ENCODE measurements around the gene TTLL8. TPM values are rescaled to one million over a fixed set of nuclear protein-coding genes. Genes with fewer than 3 reads are reported as not detected.

TTLL8 gene
- polyA plus RNA-seq, 1 experiment, result not detected

- H3K4me3 ChIP-seq (ENCODE audit: low read depth, low read length), result no peak overlapping the region
- DNase-seq (ENCODE audit: low read depth, low spot score), result no peak
- H3K27ac ChIP-seq (ENCODE audit: low read depth, low read length), result no peak overlapping the region
- H3K9me3 ChIP-seq (ENCODE audit: control insufficient read depth, insufficient read depth, low read length), result peaks cover 9% of the 10 kb centered on the region
- CTCF ChIA-PET, result no interaction called here
- POLR2A ChIA-PET, result no interaction called here
- TF ChIP-seq CTCF (IDR thresholded peaks at IDR 0.05; ENCODE audit: low read depth, low read length), result no peak
- H3K27me3 ChIP-seq (ENCODE audit: control insufficient read depth, insufficient read depth, low read length), result peaks cover 5% of the 10 kb centered on the region
Observed at GRCh38 chr22:50035131-50035881, 22.8 kb downstream of the TTLL8 start.

GRCh38 chr22:50034126-50035081 is 23.7 kb downstream of the TTLL8 start:
- Histone ChIP-seq H3K27ac (ENCODE audit: low read depth, low read length) (no peak overlapping the region), H3K27me3 (ENCODE audit: control insufficient read depth, insufficient read depth, low read length) (peaks cover 6% of the 10 kb centered on the region), H3K9me3 (ENCODE audit: control insufficient read depth, insufficient read depth, low read length) (peaks cover 3% of the 10 kb centered on the region), H3K4me3 (ENCODE audit: low read depth, low read length) (no peak overlapping the region)
- no peak for DNase-seq (ENCODE audit: low read depth, low spot score)
- TF ChIP-seq CTCF (IDR thresholded peaks at IDR 0.05; ENCODE audit: low read depth, low read length), result no peak
- POLR2A ChIA-PET, result no interaction called here
- CTCF ChIA-PET, result no interaction called here

GRCh38 chr22:50032941-50033601 is 25.0 kb downstream of the TTLL8 start:
- no peak overlapping the region for H3K27ac ChIP-seq (ENCODE audit: low read depth, low read length)
- TF ChIP-seq CTCF (IDR thresholded peaks at IDR 0.05; ENCODE audit: low read depth, low read length), result no peak
- no peak overlapping the region for H3K4me3 ChIP-seq (ENCODE audit: low read depth, low read length)
- peaks cover 3% of the 10 kb centered on the region; the same call in 1 of the 2 replicates for H3K9me3 ChIP-seq (ENCODE audit: control insufficient read depth, insufficient read depth, low read length)
- ChIA-PET CTCF (no interaction called here), POLR2A (no interaction called here)
- no peak for DNase-seq (ENCODE audit: low read depth, low spot score)
- peaks cover 3% of the 10 kb centered on the region for H3K27me3 ChIP-seq (ENCODE audit: control insufficient read depth, insufficient read depth, low read length)

GRCh38 chr22:50032109-50032871 is 25.8 kb downstream of the TTLL8 start:
- ChIA-PET POLR2A (no interaction called here), CTCF (interaction anchor here (3.6 kb wide), 1 partner anchor 102 kb away, joined by 28 read pairs; no protein-coding TSS in a partner anchor)
- DNase-seq (ENCODE audit: low read depth, low spot score), result no peak
- TF ChIP-seq CTCF (IDR thresholded peaks at IDR 0.05; ENCODE audit: low read depth, low read length), result no peak
- no peak overlapping the region for H3K27ac ChIP-seq (ENCODE audit: low read depth, low read length)
- no peak overlapping the region for H3K4me3 ChIP-seq (ENCODE audit: low read depth, low read length)
- H3K27me3 ChIP-seq (ENCODE audit: control insufficient read depth, insufficient read depth, low read length), result peaks cover 7% of the 10 kb centered on the region
- H3K9me3 ChIP-seq (ENCODE audit: control insufficient read depth, insufficient read depth, low read length), result peaks cover 10% of the 10 kb centered on the region; the same call in 1 of the 2 replicates
